Nephron progenitor cell (in vitro differentiated cells): ENCODE results near the gene MAST2.

Experiments used
- DNase-seq: peaks from one replicate; pipeline ENCODE4 v3.0.0; 2021
- H3K27ac Mint-ChIP-seq: 2 replicates; pipeline ENCODE4 v1.8.0; 2021; ENCODE audit warnings: mild to moderate bottlenecking, moderate library complexity, mixed read lengths
- H3K27me3 Mint-ChIP-seq: 2 replicates; pipeline ENCODE4 v1.8.0; 2021; ENCODE audit warnings: mild to moderate bottlenecking, low read depth, mixed read lengths; ENCODE audit not compliant: poor library complexity
- H3K36me3 Mint-ChIP-seq: 2 replicates; pipeline ENCODE4 v1.8.0; 2021; ENCODE audit warnings: low read depth, mixed read lengths
- H3K4me1 Mint-ChIP-seq: 2 replicates; pipeline ENCODE4 v1.8.0; 2021; ENCODE audit warnings: mixed read lengths
- H3K4me3 Mint-ChIP-seq: 2 replicates; pipeline ENCODE4 v1.8.0; 2021; ENCODE audit warnings: mild to moderate bottlenecking, moderate library complexity, mixed read lengths
- H3K9me3 Mint-ChIP-seq: 2 replicates; pipeline ENCODE4 v1.8.0; 2021; ENCODE audit warnings: mild to moderate bottlenecking, moderate library complexity, mixed read lengths
- CTCF ChIP-seq: fragments of 200-600 bp; sonication (generic); IDR thresholded peaks from 2 replicates; pipeline ENCODE4 v1.5.0; 2021; ENCODE audit warnings: antibody characterized with exemption

The MAST2 gene

GRCh38 chr1:45971922-45972531, 168.6 kb downstream of the MAST2 start:
- H3K4me3 Mint-ChIP-seq = no peak overlapping the region
- H3K27me3 Mint-ChIP-seq = no peaks in the 10 kb centered on the region
- H3K9me3 Mint-ChIP-seq = peaks cover 24% of the 10 kb centered on the region
- H3K36me3 Mint-ChIP-seq = peaks cover 33% of the 10 kb centered on the region
- no peak overlapping the region for H3K27ac Mint-ChIP-seq
- no peak for TF ChIP-seq CTCF
- no peak for DNase-seq
- peaks cover 4% of the 10 kb centered on the region for H3K4me1 Mint-ChIP-seq

- Mint-ChIP-seq H3K36me3 (peaks cover 30% of the 10 kb centered on the region), H3K4me3 (no peak overlapping the region), H3K9me3 (peaks cover 20% of the 10 kb centered on the region), H3K27me3 (no peaks in the 10 kb centered on the region), H3K27ac (no peak overlapping the region), H3K4me1 (peaks cover 4% of the 10 kb centered on the region)
- TF ChIP-seq CTCF = no peak
- no peak for DNase-seq
Measured at GRCh38 chr1:45972621-45973020, 169.2 kb downstream of the MAST2 start.

GRCh38 chr1:45973121-45973520, 169.7 kb downstream of the MAST2 start:
- no peak for DNase-seq
- H3K27me3 Mint-ChIP-seq = no peaks in the 10 kb centered on the region
- peaks cover 4% of the 10 kb centered on the region for H3K4me1 Mint-ChIP-seq
- H3K27ac Mint-ChIP-seq = no peak overlapping the region
- H3K36me3 Mint-ChIP-seq = peaks cover 31% of the 10 kb centered on the region
- H3K9me3 Mint-ChIP-seq = peaks cover 20% of the 10 kb centered on the region
- no peak overlapping the region for H3K4me3 Mint-ChIP-seq
- TF ChIP-seq CTCF = no peak

GRCh38 chr1:45974541-45975269, 171.3 kb downstream of the MAST2 start:
- no peak for TF ChIP-seq CTCF
- Mint-ChIP-seq H3K27ac (no peak overlapping the region), H3K36me3 (peaks cover 23% of the 10 kb centered on the region), H3K9me3 (peaks cover 10% of the 10 kb centered on the region), H3K4me3 (no peak overlapping the region), H3K27me3 (no peaks in the 10 kb centered on the region), H3K4me1 (peaks cover 4% of the 10 kb centered on the region)
- no peak for DNase-seq

GRCh38 chr1:45976623-45977022, 173.2 kb downstream of the MAST2 start:
- no peak for DNase-seq
- no peaks in the 10 kb centered on the region for H3K27me3 Mint-ChIP-seq
- peaks cover 14% of the 10 kb centered on the region for H3K9me3 Mint-ChIP-seq
- H3K27ac Mint-ChIP-seq = no peak overlapping the region
- peaks cover 29% of the 10 kb centered on the region for H3K36me3 Mint-ChIP-seq
- no peak overlapping the region for H3K4me3 Mint-ChIP-seq
- H3K4me1 Mint-ChIP-seq = peaks cover 4% of the 10 kb centered on the region
- no peak for TF ChIP-seq CTCF
